Upper lobe of left lung (tissue), 6 donors: ENCODE results near the gene OGFOD3. TPM values are rescaled to one million over a fixed set of nuclear protein-coding genes. Genes with fewer than 3 reads are reported as not detected.
"Not testable (repeated sequence)": the region's sequence is repeated elsewhere in the genome, so short reads cannot be mapped to it uniquely, and the experiment has no call there.

ENCODE experiments used
- ATAC-seq, 2 donors: fragments of 200-7000 bp; cut with Tn5 transposase; one replicate each; pipeline ENCODE4 v1.9.1; 2022; ENCODE audit warnings: mild to moderate bottlenecking in 2 of 2, moderate library complexity in 2 of 2; ENCODE audit not compliant: low FRiP score in 2 of 2
- DNase-seq, 2 donors: peaks; one replicate each; pipeline ENCODE4 v3.0.0-alpha.2; 2019 to 2020
- H3K27ac ChIP-seq, 4 donors: fragments of 200-600 bp; sonication (generic); one replicate each; pipeline ENCODE4 v1.5.1; 2016 to 2019
- H3K27me3 ChIP-seq, 4 donors: fragments of 200-600 bp; sonication (generic); one replicate each; pipeline ENCODE4 v1.5.1; 2017 to 2019
- H3K36me3 ChIP-seq, 4 donors: fragments of 200-600 bp; sonication (generic); one replicate each; pipeline ENCODE4 v1.5.1; 2016 to 2019
- H3K4me1 ChIP-seq, 4 donors: fragments of 200-600 bp; sonication (generic); one replicate each; pipeline ENCODE4 v1.5.1; 2018 to 2019
- H3K4me3 ChIP-seq, 4 donors: fragments of 200-600 bp; sonication (generic); one replicate each; pipeline ENCODE4 v1.5.1; 2017 to 2019; ENCODE audit warnings: mild to moderate bottlenecking in 2 of 4, moderate library complexity in 1 of 4
- H3K9me3 ChIP-seq, 4 donors: fragments of 200-600 bp; sonication (generic); one replicate each; pipeline ENCODE4 v1.5.1; 2018 to 2019
- CTCF ChIP-seq, 6 experiments: fragments of 450-650 bp in 4 of 6; fragments of 200-600 bp in 2 of 6; sonication (generic) in 2 of 6; IDR thresholded peaks; one replicate each; pipeline ENCODE4 v1.5.1; 2016 to 2019; ENCODE audit warnings: antibody characterized with exemption in 6 of 6
- EP300 ChIP-seq, 4 donors: sonication (generic); formaldehyde crosslinking; IDR thresholded peaks; one replicate each; pipeline ENCODE4 v1.5.1; 2017; ENCODE audit warnings: antibody characterized with exemption in 4 of 4, control low read depth in 2 of 4
- POLR2A ChIP-seq, 4 donors: fragments of 450-650 bp; IDR thresholded peaks; one replicate each; pipeline ENCODE4 v1.5.1; 2016 to 2017; ENCODE audit warnings: antibody characterized with exemption in 4 of 4, mild to moderate bottlenecking in 2 of 4
- POLR2AphosphoS5 ChIP-seq, 2 donors: sonication (generic); formaldehyde crosslinking; IDR thresholded peaks; one replicate each; pipeline ENCODE4 v1.5.1; 2017; ENCODE audit warnings: antibody characterized with exemption in 2 of 2
- WGBS, 2 donors: methylation state at CpG; one replicate each; pipeline ENCODE4 v1.1.5; 2017 to 2018; 5-methylcytosine and 5-hydroxymethylcytosine counted together
- total RNA-seq, 6 donors: library from RNA; depleted of rRNA in 4 of 6; stranded (reverse); fragments of >200 nt in 4 of 6; gene quantifications; one replicate each; pipeline versions ENCODE4 v1.1.0 to v1.2.1, GENCODE V29; 2016 to 2021
- donor health status: DM: no; HTN: no; CAD: no; lungs with moderate emphysema.
- donor health status: DM: no; HTN: yes; CAD: no; lungs with severe emphysema.

Gene OGFOD3
- total RNA-seq, 6 donors from 2014 or later: 20.0 to 76.9 (median 38.2) TPM

GRCh38 chr17:82366749-82367148, 51.6 kb downstream of the OGFOD3 start:
- TF ChIP-seq POLR2A (IDR thresholded peaks at IDR 0.05) (no peak), CTCF (IDR thresholded peaks at IDR 0.05) (no peak), POLR2AphosphoS5 (IDR thresholded peaks at IDR 0.05) (no peak), EP300 (IDR thresholded peaks at IDR 0.05) (no peak)
- no peak overlapping the region for H3K4me3 ChIP-seq
- DNase-seq (no peak), ATAC-seq (no peak)
- peaks cover 14 to 17% (median 15%) of the 10 kb centered on the region in 4 donors for H3K4me1 ChIP-seq
- 85 to 88% methylated on average over 7 of the region's 7 CpGs for WGBS, 2 donors
- H3K9me3 ChIP-seq: no peaks in the 10 kb centered on the region
- H3K36me3 ChIP-seq: no peaks in the 10 kb centered on the region
- H3K27ac ChIP-seq: no peak overlapping the region
- H3K27me3 ChIP-seq: peaks cover 0 to 21% (median 12%) of the 10 kb centered on the region in 4 donors

- no peak for DNase-seq
- Histone ChIP-seq H3K4me3 (no peak overlapping the region), H3K27me3 (peaks cover 0 to 11% (median 6%) of the 10 kb centered on the region in 4 donors), H3K4me1 (peaks cover 5 to 7% (median 6%) of the 10 kb centered on the region in 4 donors), H3K9me3 (no peaks in the 10 kb centered on the region), H3K36me3 (no peaks in the 10 kb centered on the region), H3K27ac (no peak overlapping the region)
- no peak for TF ChIP-seq CTCF (IDR thresholded peaks at IDR 0.05)
- no peak for TF ChIP-seq POLR2A (IDR thresholded peaks at IDR 0.05)
- no peak for TF ChIP-seq EP300 (IDR thresholded peaks at IDR 0.05)
- no peak for TF ChIP-seq POLR2AphosphoS5 (IDR thresholded peaks at IDR 0.05)
- 74 to 75% methylated on average over 6 of the region's 6 CpGs for WGBS, 2 donors
- ATAC-seq: no peak
Observed at GRCh38 chr17:82365606-82366295, 52.6 kb downstream of the OGFOD3 start.

- Histone ChIP-seq H3K27ac (no peak overlapping the region), H3K36me3 (no peaks in the 10 kb centered on the region), H3K27me3 (no peaks in the 10 kb centered on the region), H3K4me3 (no peak overlapping the region), H3K4me1 (no peaks in the 10 kb centered on the region), H3K9me3 (no peaks in the 10 kb centered on the region)
- TF ChIP-seq EP300 (IDR thresholded peaks at IDR 0.05): no peak
- TF ChIP-seq POLR2A (IDR thresholded peaks at IDR 0.05): no peak
- no peak for TF ChIP-seq CTCF (IDR thresholded peaks at IDR 0.05)
- no peak for TF ChIP-seq POLR2AphosphoS5 (IDR thresholded peaks at IDR 0.05)
- ATAC-seq (peak in 1 of 2 donors; percentile 63), DNase-seq (no peak)
- 89 to 96% methylated on average over 6 of the region's 6 CpGs for WGBS, 2 donors
Observed at GRCh38 chr17:82361885-82362633, 56.3 kb downstream of the OGFOD3 start.

- not testable (repeated sequence) for H3K36me3 ChIP-seq, H3K27me3 ChIP-seq, ATAC-seq, DNase-seq, H3K4me3 ChIP-seq, H3K9me3 ChIP-seq, H3K27ac ChIP-seq
- H3K4me1 ChIP-seq: peaks cover 0 to 12% (median 1%) of the 10 kb centered on the region in 4 donors
- WGBS, 2 donors: 80% methylated on average over 1 of the region's 1 CpG; no CpG with 5 or more reads in 1 of the 2 donors
Observed at GRCh38 chr17:82359451-82360074, 58.8 kb downstream of the OGFOD3 start.
